ENCODE measurements around the gene FRMPD2.

GRCh38 chr10:48277093-48277492 is 2.6 kb upstream of the FRMPD2 start:
- no peak for TF ChIP-seq POLR2A (IDR thresholded peaks at IDR 0.05; ENCODE audit: low read length)
- TF ChIP-seq EHF (CRISPR knock-in tag; IDR thresholded peaks at IDR 0.05): no peak

All from A549 (cell line).